Measurements from ENCODE around the gene STAP2.
"Not testable (repeated sequence)": the region's sequence is repeated elsewhere in the genome, so short reads cannot be mapped to it uniquely, and the experiment has no call there.

The STAP2 gene

DNA sequence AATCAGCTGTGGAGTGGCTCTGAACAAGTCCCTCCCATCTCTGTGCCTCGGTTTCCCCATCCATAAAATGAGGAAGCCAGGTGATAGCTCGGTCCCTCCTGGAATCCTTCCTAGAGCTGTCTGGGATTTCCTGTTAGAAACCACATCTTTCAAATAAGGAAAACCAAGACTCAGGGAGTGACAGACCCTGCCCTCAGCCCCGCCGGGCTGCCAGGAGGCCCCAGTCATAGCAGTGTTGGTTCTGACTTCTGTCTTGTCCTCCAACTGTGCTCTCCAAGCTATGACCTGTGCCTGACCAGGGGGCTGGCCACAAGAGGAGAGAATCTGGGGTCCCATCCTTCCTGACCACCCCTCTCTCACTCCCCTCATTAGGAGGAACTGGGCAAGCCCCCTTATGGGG, 60.6 kb downstream of the STAP2 start:
- in situ Hi-C loops (cut with HindIII; ENCODE audit: low sequenced_read_pairs) = no loop called here

DNA sequence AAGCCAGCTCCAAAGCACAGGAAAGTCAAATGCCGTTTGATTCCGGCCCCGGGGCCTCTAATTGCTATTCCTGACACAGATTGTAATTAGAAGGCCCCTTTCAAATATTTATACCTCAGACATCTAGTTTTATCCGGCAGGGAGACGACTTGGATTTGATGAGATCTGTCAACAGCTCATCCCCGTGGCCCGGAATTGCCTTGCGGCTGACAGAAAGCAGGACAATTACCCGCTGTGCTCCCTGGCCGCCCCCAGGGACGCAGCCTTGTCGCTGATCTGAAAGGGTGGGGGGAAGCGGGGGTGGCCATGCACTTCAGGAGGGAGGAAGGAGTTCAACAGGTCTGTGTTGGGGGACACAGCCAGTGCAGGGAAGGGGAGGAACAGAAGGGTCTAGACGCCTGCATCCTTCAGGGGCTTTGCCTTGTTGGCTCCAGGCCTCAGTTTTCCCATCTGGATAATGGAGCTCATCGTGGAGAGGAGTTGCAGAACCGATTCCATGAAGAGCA, 61.4 kb downstream of the STAP2 start:
- in situ Hi-C loops (cut with HindIII; ENCODE audit: low sequenced_read_pairs) = no loop called here

DNA sequence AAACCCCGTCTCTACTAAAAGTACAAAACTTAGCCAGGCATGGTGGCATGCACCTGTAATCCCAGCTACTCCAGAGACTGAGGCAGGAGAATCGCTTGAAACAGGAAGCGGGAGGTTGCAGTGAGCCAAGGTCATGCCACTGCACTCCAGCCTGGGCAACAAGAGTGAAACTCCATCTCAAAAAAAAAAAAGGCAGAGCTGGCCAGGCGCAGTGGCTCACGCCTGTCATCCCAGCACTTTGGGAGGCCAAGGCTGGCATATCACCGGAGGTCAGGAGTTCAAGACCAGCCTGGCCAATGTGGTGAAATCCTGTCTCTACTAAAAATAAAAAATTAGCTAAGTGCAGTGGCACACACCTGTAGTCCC, 64.3 kb downstream of the STAP2 start:
- in situ Hi-C loops (cut with HindIII; ENCODE audit: low sequenced_read_pairs) = not testable (repeated sequence)
